Putamen (tissue), 1 donor: ENCODE measurements around the gene IGFBP5.

Source experiments
- DNase-seq: peaks from one replicate; pipeline ENCODE4 v3.0.0-alpha.2; 2016; ENCODE audit warnings: low spot score

Gene IGFBP5

GRCh38 chr2:216665717-216666116 lies 29.6 kb downstream of the IGFBP5 start:
- DNase-seq: no peak

- no peak for DNase-seq
Observed at GRCh38 chr2:216665242-216665641, 30.1 kb downstream of the IGFBP5 start.

- no peak for DNase-seq
Observed at GRCh38 chr2:216664593-216665034, 30.7 kb downstream of the IGFBP5 start.

- no peak for DNase-seq
Observed at GRCh38 chr2:216663846-216664245, 31.5 kb downstream of the IGFBP5 start.

GRCh38 chr2:216663106-216663505 lies 32.2 kb downstream of the IGFBP5 start:
- DNase-seq: no peak

GRCh38 chr2:216661639-216662375 lies 33.5 kb downstream of the IGFBP5 start:
- no peak for DNase-seq

- DNase-seq: no peak
Observed at GRCh38 chr2:216661051-216661450, 34.3 kb downstream of the IGFBP5 start.

- DNase-seq: no peak
Observed at GRCh38 chr2:216660496-216660895, 34.9 kb downstream of the IGFBP5 start.

- no peak for DNase-seq
Observed at GRCh38 chr2:216659276-216659675, 36.1 kb downstream of the IGFBP5 start.

- DNase-seq: no peak
Observed at GRCh38 chr2:216658757-216659156, 36.6 kb downstream of the IGFBP5 start.

- no peak for DNase-seq
Observed at GRCh38 chr2:216657980-216658379, 37.4 kb downstream of the IGFBP5 start.

GRCh38 chr2:216657086-216657855 lies 38.1 kb downstream of the IGFBP5 start:
- DNase-seq: no peak

GRCh38 chr2:216654528-216655052 lies 40.8 kb downstream of the IGFBP5 start:
- DNase-seq: no peak

- DNase-seq: no peak
Observed at GRCh38 chr2:216653931-216654365, 41.4 kb downstream of the IGFBP5 start.

GRCh38 chr2:216653093-216653799 lies 42.1 kb downstream of the IGFBP5 start:
- DNase-seq: no peak

GRCh38 chr2:216652566-216652965 lies 42.8 kb downstream of the IGFBP5 start:
- DNase-seq: no peak

GRCh38 chr2:216651351-216651881 lies 43.9 kb downstream of the IGFBP5 start:
- no peak for DNase-seq

GRCh38 chr2:216650626-216651257 lies 44.6 kb downstream of the IGFBP5 start:
- DNase-seq: no peak

- no peak for DNase-seq
Observed at GRCh38 chr2:216649574-216649973, 45.8 kb downstream of the IGFBP5 start.

GRCh38 chr2:216648105-216648504 lies 47.2 kb downstream of the IGFBP5 start:
- DNase-seq: no peak

- DNase-seq: no peak
Observed at GRCh38 chr2:216646116-216646515, 49.2 kb downstream of the IGFBP5 start.

GRCh38 chr2:216645636-216645950 lies 49.8 kb downstream of the IGFBP5 start:
- no peak for DNase-seq
